ENCODE results near the gene PLA2G7. TPM values are rescaled to one million over a fixed set of nuclear protein-coding genes. Genes with fewer than 3 reads are reported as not detected.

The PLA2G7 gene
- total RNA-seq, 4 donors from 2014 or later = 2.4 to 65.6 (median 3.8) TPM

- TF ChIP-seq CTCF (IDR thresholded peaks at IDR 0.05; ENCODE audit: low read depth) = no peak
These were observed 35.2 kb downstream of the PLA2G7 start for GRCh38 chr6:46699970-46700369.

GRCh38 chr6:46690911-46691451, 44.2 kb downstream of the PLA2G7 start:
- no peak for TF ChIP-seq CTCF (IDR thresholded peaks at IDR 0.05; ENCODE audit: low read depth)

GRCh38 chr6:46690141-46690755, 44.9 kb downstream of the PLA2G7 start:
- no peak for TF ChIP-seq CTCF (IDR thresholded peaks at IDR 0.05; ENCODE audit: low read depth)

- TF ChIP-seq CTCF (IDR thresholded peaks at IDR 0.05; ENCODE audit: low read depth) = no peak
These were observed 45.5 kb downstream of the PLA2G7 start for GRCh38 chr6:46689657-46690056.

- TF ChIP-seq CTCF (IDR thresholded peaks at IDR 0.05; ENCODE audit: low read depth) = no peak
These were observed 46.2 kb downstream of the PLA2G7 start for GRCh38 chr6:46688966-46689335.

GRCh38 chr6:46688117-46688965, 46.8 kb downstream of the PLA2G7 start:
- no peak for TF ChIP-seq CTCF (IDR thresholded peaks at IDR 0.05; ENCODE audit: low read depth)

GRCh38 chr6:46687619-46688097, 47.5 kb downstream of the PLA2G7 start, which contains the start of gene TDRD6:
TDRD6 (plus strand) TSS chr6:46687885; CDS start chr6:46688129, 244 bp downstream.
- TF ChIP-seq CTCF (IDR thresholded peaks at IDR 0.05; ENCODE audit: low read depth) = no peak

Data from subcutaneous adipose tissue (tissue), 4 donors.